SU-DHL-6 (cell line): ENCODE data around the gene MPND.

Experiments
- H2AFZ ChIP-seq: fragments of 200-600 bp; sonication (generic); 2 replicates; pipeline ENCODE4 v1.6.1; 2014; ENCODE audit warnings: low read depth, mild to moderate bottlenecking, moderate library complexity, mixed read lengths, antibody characterized with exemption, low read length; ENCODE audit not compliant: severe bottlenecking
- H3F3A ChIP-seq: fragments of 200-600 bp; shearing (Covaris generic); 2 replicates; pipeline ENCODE4 v1.6.0; 2016; ENCODE audit warnings: antibody characterized with exemption, mild to moderate bottlenecking; ENCODE audit not compliant: insufficient read depth
- H3K27ac ChIP-seq: fragments of 200-600 bp; sonication (generic); 2 replicates; pipeline ENCODE4 v1.5.1; 2016; ENCODE audit warnings: low read depth, mild to moderate bottlenecking, low read length, moderate library complexity, mixed read lengths
- H3K27me3 ChIP-seq: fragments of 200-600 bp; sonication (generic), shearing (Covaris generic); 2 replicates; pipeline ENCODE4 v1.6.0; 2014; ENCODE audit warnings: mild to moderate bottlenecking, low read length
- H3K36me3 ChIP-seq: fragments of 200-600 bp; sonication (generic); 2 replicates; pipeline ENCODE4 v1.6.1; 2014; ENCODE audit warnings: mild to moderate bottlenecking, low read length, mixed read lengths
- H3K4me2 ChIP-seq: fragments of 300-600, 200-600 bp; shearing (Covaris generic), sonication (generic); 2 replicates; pipeline ENCODE4 v1.6.0; 2014; ENCODE audit warnings: low read length, low read depth, mild to moderate bottlenecking; ENCODE audit not compliant: poor library complexity, severe bottlenecking
- H3K4me3 ChIP-seq: fragments of 200-600 bp; sonication (generic); 2 replicates; pipeline ENCODE4 v1.5.1; 2014; ENCODE audit warnings: antibody characterized with exemption, low read length, mild to moderate bottlenecking, mixed read lengths; ENCODE audit not compliant: insufficient read depth, poor library complexity, severe bottlenecking
- H3K79me2 ChIP-seq: fragments of 200-600 bp; sonication (generic); 2 replicates; pipeline ENCODE4 v1.6.1; 2014; ENCODE audit warnings: mild to moderate bottlenecking, low read length, moderate library complexity; ENCODE audit not compliant: insufficient read depth
- H3K9ac ChIP-seq: fragments of 200-600 bp; sonication (generic); 2 replicates; pipeline ENCODE4 v1.7.0; 2014; ENCODE audit warnings: mild to moderate bottlenecking, low read length
- H3K9me2 ChIP-seq: fragments of 200-600 bp; sonication (generic); replicated peaks from 2 replicates; pipeline ENCODE4 v1.6.1; 2014; ENCODE audit warnings: low read length; ENCODE audit not compliant: insufficient read depth
- H3K9me3 ChIP-seq: fragments of 200-600 bp; sonication (generic); 2 replicates; pipeline ENCODE4 v1.6.1; 2014; ENCODE audit warnings: low read length, mixed read lengths; ENCODE audit not compliant: insufficient read depth
- H4K20me1 ChIP-seq: fragments of 200-600 bp; sonication (generic); 2 replicates; pipeline ENCODE4 v1.6.1; 2014; ENCODE audit warnings: low read depth, mild to moderate bottlenecking, antibody characterized with exemption, low read length, moderate library complexity, mixed read lengths
- CTCF ChIP-seq: fragments of 200-600 bp; sonication (generic); IDR thresholded peaks from one replicate; pipeline ENCODE4 v1.5.1; 2017; ENCODE audit warnings: antibody characterized with exemption, mild to moderate bottlenecking, low read length, moderate library complexity; ENCODE audit not compliant: insufficient read depth, poor library complexity, severe bottlenecking
- EZH2phosphoT487 ChIP-seq: fragments of 200-600 bp; sonication (generic), shearing (Covaris generic); conservative IDR thresholded peaks from 2 replicates; pipeline ENCODE4 v1.6.1; 2018; ENCODE audit warnings: mild to moderate bottlenecking, antibody characterized with exemption, low read length, moderate library complexity, mixed read lengths

Gene MPND

GRCh38 chr19:4401769-4402170, 58.4 kb downstream of the MPND start:
- no peak overlapping the region for H2AFZ ChIP-seq
- peaks cover 76% of the 10 kb centered on the region for H3K79me2 ChIP-seq
- TF ChIP-seq EZH2phosphoT487, result no peak
- no peak for TF ChIP-seq CTCF
- H3F3A ChIP-seq, result peaks cover 8% of the 10 kb centered on the region; the same call in 1 of the 2 replicates
- peak overlapping the region; percentile 59 for H3K4me3 ChIP-seq
- H3K27me3 ChIP-seq, result no peaks in the 10 kb centered on the region
- H3K4me2 ChIP-seq, result peak overlapping the region; percentile 84
- H3K27ac ChIP-seq, result peak overlapping the region; percentile 62
- H3K9me2 ChIP-seq, result no peaks in the 10 kb centered on the region
- H4K20me1 ChIP-seq, result peaks cover 10% of the 10 kb centered on the region; the same call in 1 of the 2 replicates
- H3K9me3 ChIP-seq, result no peaks in the 10 kb centered on the region
- peak overlapping the region; percentile 99 for H3K9ac ChIP-seq
- peaks cover 13% of the 10 kb centered on the region; the same call in 1 of the 2 replicates for H3K36me3 ChIP-seq

- peak within 1 kb of the TSS; percentile 99 for H3K9ac ChIP-seq
- H3K4me3 ChIP-seq, result peak within 1 kb of the TSS; percentile 98
- no peak for TF ChIP-seq EZH2phosphoT487
- TF ChIP-seq CTCF, result no peak
- peaks cover 10% of the 10 kb centered on the region; the same call in 1 of the 2 replicates for H4K20me1 ChIP-seq
- no peaks in the 10 kb centered on the region for H3K9me3 ChIP-seq
- H3K36me3 ChIP-seq, result peaks cover 13% of the 10 kb centered on the region; the same call in 1 of the 2 replicates
- H3K27me3 ChIP-seq, result no peaks in the 10 kb centered on the region
- H3K9me2 ChIP-seq, result no peaks in the 10 kb centered on the region
- H2AFZ ChIP-seq, result no peak within 1 kb of the TSS
- H3K27ac ChIP-seq, result peak within 1 kb of the TSS; percentile 71
- peak within 1 kb of the TSS; percentile 84 for H3K4me2 ChIP-seq
- peaks cover 8% of the 10 kb centered on the region; the same call in 1 of the 2 replicates for H3F3A ChIP-seq
- peaks cover 76% of the 10 kb centered on the region for H3K79me2 ChIP-seq
Observed at GRCh38 chr19:4402171-4403004, 59.0 kb downstream of the MPND start, which contains the start of gene CHAF1A. CHAF1A (plus strand) TSS chr19:4402640; CDS start chr19:4402763, 123 bp downstream.

- H3K79me2 ChIP-seq, result peaks cover 76% of the 10 kb centered on the region
- peak overlapping the region; percentile 99 for H3K9ac ChIP-seq
- H3K27ac ChIP-seq, result peak overlapping the region; percentile 71
- H3K9me2 ChIP-seq, result no peaks in the 10 kb centered on the region
- TF ChIP-seq EZH2phosphoT487 (no peak), CTCF (no peak)
- peak overlapping the region; percentile 98 for H3K4me3 ChIP-seq
- H3K27me3 ChIP-seq, result no peaks in the 10 kb centered on the region
- H3K9me3 ChIP-seq, result no peaks in the 10 kb centered on the region
- peak overlapping the region; percentile 80 for H3K4me2 ChIP-seq
- H3F3A ChIP-seq, result peaks cover 8% of the 10 kb centered on the region; the same call in 1 of the 2 replicates
- H2AFZ ChIP-seq, result no peak overlapping the region
- peaks cover 10% of the 10 kb centered on the region; the same call in 1 of the 2 replicates for H4K20me1 ChIP-seq
- H3K36me3 ChIP-seq, result peaks cover 13% of the 10 kb centered on the region; the same call in 1 of the 2 replicates
Observed at GRCh38 chr19:4403005-4403761, 59.8 kb downstream of the MPND start.
